OCI-M1 (cell line): ENCODE results near the gene PRKG1.
"Not testable (repeated sequence)": the region's sequence is repeated elsewhere in the genome, so short reads cannot be mapped to it uniquely, and the experiment has no call there.

Experiments used
- DNase-seq: peaks from one replicate; lab custom pipeline; 2025; lab: John Stamatoyannopoulos, UW

Gene PRKG1

DNA sequence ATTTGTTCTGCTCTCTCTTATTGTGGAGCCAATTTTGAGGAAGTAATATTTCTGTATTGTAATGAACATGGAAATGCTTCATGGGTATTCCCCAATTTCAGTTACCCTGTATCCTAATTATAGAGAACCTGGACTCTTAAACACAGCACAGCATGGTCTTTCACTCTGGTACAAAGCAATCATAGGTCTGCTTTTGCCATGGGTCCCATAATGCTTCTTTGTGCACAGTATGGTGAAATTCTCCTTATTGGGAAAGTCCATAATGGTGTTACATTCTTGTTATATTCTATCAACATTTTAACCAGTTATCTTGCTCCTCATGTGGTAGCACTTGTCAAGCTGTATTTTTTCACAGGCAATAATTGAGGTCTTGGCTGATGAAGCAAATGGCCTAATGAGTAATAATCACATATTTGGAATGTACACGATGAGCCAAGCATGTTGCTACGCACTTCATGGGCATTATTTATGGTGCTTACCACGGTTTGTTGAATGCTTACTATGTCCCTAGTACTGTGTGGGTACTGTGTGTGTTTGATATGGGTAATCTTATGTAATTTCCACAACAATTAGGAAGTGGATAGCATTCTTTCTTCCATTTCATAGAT, 42.9 kb downstream of the PRKG1 start:
- DNase-seq = no peak

DNA sequence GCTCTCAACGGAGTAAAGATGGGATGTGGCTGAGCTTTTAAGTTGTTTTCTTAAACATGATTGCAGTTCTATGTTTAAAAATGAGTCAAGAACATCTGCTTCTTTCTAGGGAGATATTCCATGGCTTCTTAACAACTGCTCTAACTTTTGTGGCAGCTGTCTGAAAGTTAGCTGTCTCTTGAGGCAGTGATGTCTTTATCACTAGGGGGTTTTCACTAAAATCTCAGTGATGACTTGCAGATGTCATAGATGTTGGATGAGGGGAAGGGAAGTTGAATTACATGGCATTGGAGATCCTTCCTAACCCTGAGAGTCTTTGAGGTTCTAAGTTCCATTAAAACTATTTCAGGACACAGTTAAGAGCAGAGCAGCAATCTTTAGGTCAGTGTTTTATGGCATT, 43.5 kb downstream of the PRKG1 start:
- DNase-seq = no peak

DNA sequence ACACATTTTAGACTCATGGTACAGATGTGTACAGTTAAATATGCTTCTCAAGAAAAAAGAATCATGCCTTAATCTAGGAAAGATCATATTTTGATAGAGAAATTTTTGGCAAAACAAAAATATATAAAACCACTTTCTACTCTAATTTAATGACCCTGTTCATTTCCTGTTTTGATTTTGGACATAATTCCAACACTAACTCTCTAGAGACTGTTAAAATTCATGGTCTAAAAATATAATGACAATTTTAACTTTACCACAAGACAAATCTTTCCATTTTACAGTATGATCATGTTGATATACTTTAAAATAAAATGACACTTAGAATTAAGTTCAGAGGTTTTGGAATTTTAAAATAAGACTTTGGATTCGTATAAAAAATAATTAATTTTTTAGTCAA, 45.2 kb downstream of the PRKG1 start:
- no peak for DNase-seq

DNA sequence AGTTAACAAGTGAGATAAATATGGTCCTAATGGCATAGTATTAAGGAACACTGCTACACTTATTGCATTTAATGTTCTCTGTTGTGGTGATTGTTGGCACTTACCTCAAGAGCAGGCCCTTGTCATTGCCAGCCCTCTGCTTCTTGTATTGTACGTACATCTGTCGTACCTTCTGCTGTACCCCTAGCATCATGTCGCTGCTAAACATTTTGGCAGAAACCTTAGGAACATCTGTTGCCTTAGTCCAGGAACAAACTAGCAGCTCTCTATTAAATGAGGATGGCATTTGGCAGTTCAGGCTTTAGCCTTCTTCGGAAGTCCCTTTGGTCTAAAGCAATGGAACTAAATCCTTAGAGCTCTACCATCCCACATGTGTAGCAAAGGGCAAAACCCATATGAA, 47.6 kb downstream of the PRKG1 start:
- DNase-seq = no peak

DNA sequence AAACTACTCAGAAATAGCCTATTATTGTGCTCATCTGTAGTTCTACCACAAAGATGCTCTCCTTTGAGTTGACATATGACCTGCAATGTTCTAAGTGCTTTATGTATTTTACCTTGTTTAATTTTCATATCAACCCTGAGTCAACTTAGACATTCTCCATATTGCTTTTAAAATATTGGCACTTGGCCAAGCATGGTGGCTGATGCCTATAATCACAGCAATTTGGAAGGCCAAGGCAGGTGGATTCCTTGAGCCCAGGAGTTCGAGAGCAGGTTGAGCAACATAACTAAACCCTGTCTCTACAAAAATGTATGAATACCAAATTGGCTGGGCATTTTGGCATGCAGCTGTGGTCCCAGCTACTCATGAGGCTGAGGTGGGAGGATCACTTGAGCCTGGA, 50.6 kb downstream of the PRKG1 start:
- DNase-seq = no peak

DNA sequence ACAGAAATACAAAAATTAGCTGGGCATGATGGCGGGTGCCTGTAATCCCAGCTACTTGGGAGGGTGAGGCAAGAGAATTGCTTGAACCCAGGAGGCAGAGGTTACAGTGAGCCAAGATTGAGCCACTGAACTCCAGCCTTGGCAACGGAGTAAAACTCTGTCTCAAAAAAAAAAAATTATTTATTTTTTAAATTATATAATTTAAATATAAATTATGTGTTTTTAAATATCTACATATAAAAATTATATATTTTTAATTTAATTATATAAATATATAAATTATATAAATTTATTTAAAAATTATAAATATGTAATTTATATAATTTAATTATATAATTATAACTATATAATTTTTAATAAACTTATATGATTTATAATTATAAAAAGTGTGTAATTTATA, 51.2 kb downstream of the PRKG1 start:
- DNase-seq = no peak

DNA sequence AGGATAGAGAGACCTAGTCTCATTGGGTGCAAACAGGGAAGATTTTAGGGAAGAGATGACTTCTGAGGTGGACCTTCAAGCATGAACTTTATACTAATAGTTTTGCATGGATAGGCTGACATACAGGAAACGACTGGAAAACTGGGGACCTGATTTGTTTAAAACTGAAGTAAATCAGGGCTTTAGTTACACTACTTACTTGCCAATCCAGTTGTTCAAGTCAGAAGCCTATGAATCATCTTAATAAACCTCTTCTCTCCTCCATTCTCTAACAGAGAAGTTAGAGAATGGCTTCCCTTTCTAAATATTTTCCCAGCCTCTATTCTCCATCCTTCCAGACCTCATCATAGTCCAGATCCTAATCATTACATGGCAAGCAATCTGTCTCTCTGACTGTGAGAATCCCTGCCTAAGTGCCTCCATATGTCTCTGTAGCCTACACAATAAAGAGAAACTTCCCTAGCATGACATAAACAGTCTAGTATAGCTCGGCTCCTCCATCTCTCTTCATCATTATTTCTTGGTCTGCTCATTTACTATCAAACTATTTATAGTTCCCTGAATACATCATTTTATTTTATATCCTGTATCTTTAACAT, 55.8 kb downstream of the PRKG1 start:
- no peak for DNase-seq

DNA sequence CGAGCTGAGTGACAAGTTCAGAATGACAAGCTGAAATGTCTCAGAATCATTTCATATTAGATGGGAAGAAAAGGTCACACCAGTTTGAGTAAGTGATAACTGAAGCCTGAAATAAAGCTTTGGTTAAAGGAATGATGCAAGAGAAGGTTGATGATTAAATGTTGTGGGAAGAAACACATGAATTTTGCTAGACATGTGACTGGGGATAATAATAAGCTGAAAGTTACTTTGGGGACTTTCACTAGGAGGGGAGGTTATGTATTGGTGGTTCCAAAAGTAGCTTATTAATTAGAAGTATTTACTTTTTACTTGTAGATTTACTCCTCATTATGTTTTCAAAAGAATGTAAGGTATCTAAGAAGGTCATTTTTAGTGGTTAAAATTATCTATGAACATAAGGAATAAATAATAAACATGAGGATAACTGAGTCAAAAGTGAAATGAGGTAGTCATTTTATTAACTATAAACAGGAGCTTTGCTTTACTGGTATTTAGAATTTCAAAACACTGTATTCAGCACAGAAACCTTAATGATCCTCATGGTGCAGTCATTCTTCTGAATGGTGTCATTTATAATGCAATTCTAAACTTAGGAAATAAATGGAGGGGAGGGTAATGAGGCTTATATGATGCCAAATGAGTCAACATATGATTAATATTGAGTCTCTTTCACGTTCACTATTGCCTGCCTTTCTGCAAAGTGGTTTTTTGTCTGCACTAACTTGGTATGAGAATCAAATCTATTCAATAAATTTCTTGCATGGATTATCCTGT, 63.7 kb downstream of the PRKG1 start:
- DNase-seq = no peak

DNA sequence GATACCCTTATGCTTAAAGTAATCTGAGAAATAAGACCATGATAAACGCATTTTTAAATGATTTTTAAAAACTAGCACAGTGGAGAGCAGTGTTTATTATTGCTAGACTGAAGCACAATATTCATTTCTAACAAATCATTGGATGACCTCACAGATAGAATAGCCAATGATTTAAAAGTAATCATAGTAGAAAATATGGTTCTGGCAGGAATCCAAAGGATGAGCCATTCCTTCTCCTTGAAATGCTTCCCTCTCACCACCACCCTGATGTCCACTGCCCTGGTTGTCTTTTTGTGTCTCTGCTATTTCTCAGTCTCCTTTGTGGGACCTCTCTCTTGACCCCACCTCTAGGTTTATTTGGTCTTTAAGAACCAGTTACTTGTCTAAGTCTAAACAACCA, 64.9 kb downstream of the PRKG1 start:
- DNase-seq = no peak

DNA sequence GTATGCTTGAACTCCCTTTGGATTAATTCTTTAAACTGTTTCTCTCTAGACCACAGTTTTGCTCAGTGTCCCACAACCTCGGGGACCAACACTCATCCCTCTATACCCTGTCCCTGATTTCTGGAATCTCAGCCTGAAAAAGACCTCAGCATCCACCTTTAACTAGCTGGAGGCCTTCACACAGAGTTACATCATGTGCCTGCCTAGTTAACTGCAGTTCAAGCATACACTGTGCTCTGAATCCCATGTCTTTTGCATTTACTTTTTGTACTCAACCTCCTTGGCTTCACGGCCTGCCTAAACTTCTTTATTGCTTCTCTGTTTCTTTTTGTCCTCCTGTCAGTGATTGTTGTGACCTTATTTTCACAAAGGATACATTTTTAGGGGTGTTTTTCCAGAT, 66.7 kb downstream of the PRKG1 start:
- no peak for DNase-seq

DNA sequence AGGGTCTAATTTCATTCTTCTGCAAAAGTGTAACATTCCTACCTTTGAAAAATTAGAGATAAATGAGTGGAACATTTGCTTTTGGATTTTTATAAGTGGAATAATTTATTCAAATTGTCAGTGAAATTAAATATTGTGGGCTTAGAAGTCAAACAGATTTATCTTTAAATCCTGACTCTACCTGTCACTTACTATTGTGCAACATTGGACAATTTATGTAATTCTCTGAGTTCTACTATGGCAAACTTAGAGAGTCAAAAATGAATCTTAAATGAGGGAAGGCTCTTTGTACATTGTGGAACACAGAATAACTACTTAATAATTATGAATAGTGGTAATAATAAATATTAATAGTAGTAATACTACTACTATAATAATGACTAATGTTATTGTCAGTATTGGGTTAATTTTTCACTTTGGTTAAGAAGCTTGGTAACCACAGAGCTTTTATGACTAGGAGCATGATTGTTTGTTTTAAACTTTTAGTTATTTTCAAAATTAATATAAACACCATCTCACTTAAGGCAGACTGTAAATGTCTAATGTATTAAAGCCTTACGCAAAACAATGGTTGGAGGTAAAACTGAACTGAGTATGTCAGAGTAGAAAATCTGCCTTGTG, 70.0 kb downstream of the PRKG1 start:
- DNase-seq = no peak

DNA sequence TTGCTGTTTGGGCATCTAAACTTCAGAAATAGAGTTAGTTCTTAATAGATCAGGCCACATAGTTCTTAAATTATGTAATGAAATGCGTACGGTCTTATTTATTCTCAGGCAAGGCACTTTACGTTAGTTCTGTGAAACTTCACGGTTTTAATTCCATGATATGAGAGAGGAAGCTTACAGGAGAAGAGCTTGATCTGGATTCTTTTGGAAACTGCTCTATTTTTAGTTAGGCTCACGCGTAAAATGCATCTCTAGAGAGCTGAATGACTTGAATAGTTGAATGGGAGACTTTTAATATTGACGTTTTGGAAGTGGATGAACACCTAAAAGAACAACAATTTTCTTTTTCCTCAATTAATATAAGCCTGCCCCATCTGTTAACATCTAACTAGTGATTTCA, 71.1 kb downstream of the PRKG1 start:
- DNase-seq = no peak

DNA sequence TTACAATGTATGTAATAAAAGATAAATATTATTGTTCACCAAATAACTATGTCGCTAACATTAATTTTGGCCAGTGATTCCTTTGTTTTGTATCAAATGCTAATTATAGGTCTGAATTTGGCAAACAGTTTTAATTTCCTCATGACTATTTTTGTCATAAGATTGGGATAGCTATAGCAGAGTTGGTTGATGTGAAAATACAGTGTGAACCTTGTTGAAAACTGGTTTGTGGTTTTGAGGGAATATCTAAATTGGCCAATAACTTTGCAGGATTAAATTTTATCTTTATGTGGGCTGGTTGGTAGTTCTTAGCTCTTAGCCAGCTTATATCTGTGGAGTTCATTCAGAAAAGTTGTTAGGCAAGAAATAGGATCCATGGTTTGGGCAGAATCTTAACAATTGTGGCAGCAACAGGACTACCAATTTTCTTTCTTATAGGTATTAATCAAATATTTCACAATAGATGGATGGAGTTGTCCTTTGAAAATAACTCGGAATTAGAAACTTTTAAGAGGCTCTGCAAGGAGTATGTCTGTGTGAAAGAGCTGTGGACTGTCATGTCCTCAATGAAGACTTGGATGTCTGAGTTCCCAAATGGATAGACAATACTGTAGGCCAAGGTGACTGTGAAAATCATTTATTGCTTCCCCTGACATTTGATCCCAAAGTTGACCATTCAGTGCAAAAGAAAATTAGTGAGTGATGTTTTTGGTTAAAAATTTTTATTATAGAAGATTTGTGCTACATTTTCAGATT, 73.5 kb downstream of the PRKG1 start:
- peak; percentile 36 for DNase-seq

DNA sequence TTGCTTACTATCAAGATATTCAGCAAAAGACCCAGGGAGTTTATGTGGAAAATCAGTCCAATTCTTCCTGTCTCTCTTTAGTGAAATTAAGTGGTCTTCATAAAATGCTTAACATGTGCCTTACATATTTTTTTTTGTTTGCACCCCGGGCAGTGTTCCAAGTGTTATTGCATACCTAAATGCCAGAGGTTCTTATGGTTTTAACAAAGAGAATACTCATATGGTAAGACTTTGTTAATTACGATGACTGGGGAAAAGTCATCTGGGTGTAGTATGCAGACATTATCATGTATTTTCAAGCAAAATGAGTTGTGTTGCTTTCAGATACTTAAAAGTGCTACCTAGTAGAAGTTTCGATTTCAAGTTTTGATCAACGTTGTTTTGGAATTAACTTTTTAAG, 82.6 kb downstream of the PRKG1 start:
- no peak for DNase-seq

DNA sequence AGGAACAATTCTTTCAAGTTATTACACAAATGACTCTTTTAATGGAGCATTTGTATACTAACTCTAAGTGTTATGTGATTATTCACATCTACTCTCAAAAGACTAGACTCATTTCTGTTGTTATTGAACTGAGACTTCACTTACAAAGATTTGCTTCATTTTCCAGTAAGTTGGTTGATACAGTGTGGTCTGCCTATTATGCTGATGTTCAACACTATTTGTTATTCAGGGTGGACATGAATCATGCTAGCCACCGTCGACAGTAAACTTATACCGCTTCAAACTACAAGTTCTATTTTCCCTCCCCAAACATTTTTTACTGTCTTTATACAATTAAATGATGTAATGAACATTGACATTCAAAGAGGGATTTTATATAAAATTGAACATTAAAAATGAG, 84.5 kb downstream of the PRKG1 start:
- no peak for DNase-seq

DNA sequence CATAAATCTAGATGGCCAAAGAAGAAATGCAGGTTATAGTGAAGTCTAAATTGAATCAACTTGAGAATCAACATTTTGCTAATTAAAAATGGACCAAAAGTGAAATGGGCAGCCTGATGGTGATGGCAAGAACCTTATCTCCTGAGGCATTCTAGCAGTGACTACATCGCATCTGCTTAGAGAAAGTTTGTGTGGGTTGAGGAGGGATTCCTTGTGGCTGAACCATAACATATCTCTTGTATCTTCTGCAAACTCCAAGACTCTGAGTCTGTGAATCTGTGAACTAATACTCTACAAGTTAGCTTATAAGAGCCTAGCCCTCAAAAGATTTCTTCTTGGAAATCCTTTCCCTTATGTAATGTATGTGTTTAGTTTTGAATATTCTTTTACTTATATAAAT, 85.6 kb downstream of the PRKG1 start:
- peak; percentile 22 for DNase-seq

DNA sequence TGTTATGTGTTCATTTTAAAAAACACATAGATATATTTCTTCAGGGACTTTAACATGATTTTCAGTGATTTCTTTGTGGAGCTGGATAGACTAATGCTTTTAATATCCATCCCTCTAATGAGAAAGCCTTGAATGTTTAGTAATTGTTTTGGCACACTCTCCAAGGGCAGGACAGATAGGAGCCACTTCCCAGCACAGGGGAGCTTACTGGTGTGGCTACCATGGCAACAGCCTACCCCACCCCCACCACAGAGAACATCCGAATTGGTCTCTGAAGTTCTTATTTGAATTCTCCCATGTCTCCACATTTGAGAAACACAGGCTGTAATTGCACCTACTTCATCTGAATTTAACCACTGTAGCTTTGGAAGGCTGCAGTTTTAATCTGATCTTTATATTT, 87.7 kb downstream of the PRKG1 start:
- DNase-seq = peak; percentile 8

DNA sequence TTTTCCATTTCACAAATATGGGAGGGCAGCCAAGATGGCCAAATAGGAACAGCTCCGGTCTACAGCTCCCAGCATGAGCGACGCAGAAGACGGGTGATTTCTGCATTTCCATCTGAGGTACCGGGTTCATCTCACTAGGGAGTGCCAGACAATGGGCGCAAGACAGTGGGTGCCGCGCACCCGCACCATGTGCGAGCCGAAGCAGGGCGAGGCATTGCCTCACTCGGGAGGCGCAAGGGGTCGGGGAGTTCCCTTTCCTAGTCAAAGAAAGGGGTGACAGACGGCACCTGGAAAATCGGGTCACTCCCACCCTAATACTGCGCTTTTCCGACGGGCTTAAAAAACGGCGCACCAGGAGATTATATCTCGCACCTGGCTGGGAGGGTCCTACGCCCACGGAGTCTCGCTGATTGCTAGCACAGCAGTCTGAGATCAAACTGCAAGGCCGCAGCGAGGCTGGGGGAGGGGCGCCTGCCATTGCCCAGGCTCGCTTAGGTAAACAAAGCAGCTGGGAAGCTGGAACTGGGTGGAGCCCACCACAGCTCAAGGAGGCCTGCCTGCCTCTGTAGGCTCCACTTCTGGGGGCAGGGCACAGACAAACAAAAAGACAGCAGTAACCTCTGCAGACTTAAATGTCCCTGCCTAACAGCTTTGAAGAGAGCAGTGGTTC, 89.2 kb downstream of the PRKG1 start:
- not testable (repeated sequence) for DNase-seq

DNA sequence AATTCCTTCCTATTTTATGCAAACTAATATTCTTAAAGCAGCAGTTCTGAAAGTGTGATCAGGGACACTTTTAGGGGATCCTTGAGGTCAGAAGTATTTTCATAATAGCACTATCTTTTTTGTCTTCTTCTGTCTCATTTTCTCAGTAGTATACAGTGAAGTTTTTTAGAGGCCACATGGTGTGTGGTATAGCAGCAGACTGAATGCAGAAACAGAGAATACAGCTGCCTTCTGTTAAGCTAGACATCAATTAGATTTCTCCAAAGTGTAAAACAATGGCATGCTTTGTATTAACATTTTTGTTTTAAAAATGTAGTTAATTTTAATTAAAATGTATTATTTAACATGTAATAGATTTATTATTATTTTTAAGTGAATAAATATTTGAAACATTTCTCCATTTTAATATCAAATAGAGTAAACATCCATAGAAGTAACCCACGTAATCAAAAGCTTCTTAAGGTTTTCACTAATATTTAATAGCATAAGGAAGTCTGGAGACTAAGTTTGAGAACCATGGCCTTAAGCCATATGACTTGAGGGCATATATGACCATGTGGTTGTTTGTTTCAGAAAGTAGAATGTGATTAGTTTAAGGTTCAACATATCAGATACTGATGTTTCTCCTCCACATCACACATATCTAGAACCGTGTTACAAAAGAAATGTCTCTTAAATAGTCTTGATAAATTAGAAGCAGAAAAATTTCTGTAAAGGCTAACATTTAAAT, 94.0 kb downstream of the PRKG1 start:
- no peak for DNase-seq

DNA sequence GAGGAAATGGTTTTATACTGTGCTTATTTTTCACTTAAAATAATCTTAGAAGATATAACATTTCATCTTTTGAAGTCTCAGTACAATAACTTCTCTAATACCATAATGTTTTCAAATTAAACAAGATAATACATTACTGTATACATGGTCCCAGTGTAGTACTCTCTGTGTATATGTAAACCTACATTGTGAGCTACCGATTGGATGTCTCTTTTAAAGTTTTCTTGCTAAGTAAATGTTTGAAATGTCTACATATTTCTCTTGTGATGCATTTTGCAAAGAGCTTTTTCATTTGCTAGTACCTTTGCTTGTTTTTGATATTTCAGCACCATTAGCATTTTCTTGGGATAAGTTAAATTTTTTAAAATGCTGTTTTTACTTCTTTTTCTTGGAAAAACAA, 94.8 kb downstream of the PRKG1 start:
- no peak for DNase-seq
